HepG2 (cell line): ENCODE measurements around the gene DYNLT5.

Source experiments
- CTCF ChIP-seq: sonication (generic); formaldehyde crosslinking; IDR thresholded peaks from 2 replicates; pipeline ENCODE4 v1.5.0; 2020; ENCODE audit warnings: mild to moderate bottlenecking, missing genetic modification reagents, moderate library complexity
- DNMT1 ChIP-seq: sonication (generic); formaldehyde crosslinking; IDR thresholded peaks from 2 replicates; pipeline ENCODE4 v1.5.1; 2020; ENCODE audit warnings: mild to moderate bottlenecking, missing genetic modification reagents
- ZNF160 ChIP-seq: sonication (generic); formaldehyde crosslinking; IDR thresholded peaks from 2 replicates; pipeline ENCODE4 v1.8.0; 2022; ENCODE audit warnings: mild to moderate bottlenecking, inconsistent platforms, missing genetic modification reagents

- TF ChIP-seq CTCF (no peak), ZNF160 (no peak), DNMT1 (no peak)
Observed at GRCh38 chr1:66732407-66733166, 19.7 kb upstream of the DYNLT5 start.
